Measurements from ENCODE around the gene LMX1B.
A peak's percentile ranks its signal among the peaks of the same experiment; 100 is the strongest.
"Not testable (repeated sequence)": the region's sequence is repeated elsewhere in the genome, so short reads cannot be mapped to it uniquely, and the experiment has no call there.

Gene LMX1B

DNA sequence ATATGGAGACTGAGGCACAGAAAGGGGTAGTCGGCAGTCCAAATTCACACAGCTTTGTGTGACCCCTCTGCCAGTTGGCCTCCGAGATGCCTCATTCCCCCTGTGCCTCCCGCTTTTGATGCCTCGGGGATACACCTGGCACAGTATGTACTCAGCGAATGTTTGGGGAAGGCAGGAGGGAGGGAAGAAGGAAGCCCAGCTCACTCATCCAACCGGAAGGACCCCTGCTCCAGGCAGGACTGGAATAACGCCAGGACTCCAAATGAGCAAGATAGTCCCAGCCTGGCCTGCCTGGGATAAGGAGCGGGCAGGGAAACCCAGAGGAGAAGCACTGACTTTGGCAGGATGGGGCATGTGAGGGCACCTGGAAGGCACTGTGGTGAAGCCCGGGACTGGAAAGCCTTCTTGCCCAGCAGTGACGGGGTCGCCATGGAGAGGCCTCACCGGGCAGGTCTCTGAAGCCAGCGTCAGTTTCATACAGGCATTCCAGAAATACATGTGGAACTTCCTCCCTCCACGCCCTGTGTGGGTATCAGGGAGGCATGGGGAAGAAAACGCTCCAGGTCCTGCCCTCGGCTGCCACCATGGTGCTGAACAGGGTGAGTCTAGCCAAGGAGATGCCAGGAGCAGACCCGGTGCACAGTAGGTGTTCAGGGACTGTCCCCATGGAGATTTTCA lies 20.3 kb downstream of the LMX1B start:
- DNase-seq (ENCODE audit: low read depth): no peak

DNA sequence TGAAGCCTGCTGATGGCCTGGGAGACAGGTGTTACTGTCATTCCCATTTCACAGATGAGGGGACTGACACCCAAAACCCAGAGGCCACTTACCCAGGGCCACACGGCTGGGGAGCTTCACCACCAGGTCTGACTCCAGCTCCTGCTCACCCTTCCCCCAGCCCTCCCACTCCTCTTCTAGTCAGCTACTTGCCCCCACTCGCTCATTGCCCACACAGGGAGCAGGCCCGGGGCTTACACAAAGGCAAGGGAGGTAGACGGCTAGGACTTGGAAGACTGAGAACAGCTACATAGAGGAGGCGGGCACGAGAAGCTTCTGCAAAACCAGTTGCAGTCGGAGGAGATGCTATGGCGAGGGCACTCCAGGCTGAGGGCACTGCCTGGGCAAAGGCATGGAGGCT lies 21.3 kb downstream of the LMX1B start:
- no peak for DNase-seq (ENCODE audit: low read depth)

DNA sequence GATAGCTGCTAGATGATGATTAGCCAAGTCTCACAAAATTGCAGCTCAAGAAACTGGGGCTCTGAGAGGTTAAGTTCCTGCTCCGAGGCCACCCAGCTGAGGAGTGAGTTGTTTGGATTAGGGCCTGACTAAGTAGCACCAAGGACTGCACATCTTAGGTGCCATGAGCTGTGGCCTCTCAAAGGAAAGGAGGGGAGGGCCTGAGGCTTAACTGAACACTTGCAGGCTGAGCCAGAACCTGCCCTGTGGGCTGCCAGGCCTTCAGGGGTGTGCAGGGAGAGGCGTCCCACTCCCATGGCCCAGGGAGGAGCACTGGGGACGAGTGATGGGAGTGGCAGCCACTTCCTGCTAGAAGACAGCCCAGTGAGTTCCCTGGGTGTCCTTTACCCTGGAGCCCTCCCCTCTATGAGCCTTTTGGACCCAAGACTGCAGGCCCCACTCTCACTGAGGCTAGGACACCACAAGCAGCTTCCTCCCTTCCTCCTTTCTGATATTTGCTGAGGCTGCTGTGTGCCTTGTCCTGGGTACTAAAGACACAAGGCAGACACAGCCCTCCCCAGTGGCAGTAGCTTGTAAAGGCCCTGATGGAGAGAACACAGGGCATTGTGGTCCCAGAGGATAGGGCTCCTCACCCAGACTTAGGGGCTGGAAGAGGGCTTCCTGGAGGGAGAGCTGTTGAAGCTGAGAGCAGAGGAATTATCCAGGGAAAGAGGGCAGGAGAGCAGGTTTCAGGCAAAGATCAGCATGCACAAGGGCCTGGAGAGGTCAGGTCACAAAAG lies 22.1 kb downstream of the LMX1B start:
- no peak for DNase-seq (ENCODE audit: low read depth)

DNA sequence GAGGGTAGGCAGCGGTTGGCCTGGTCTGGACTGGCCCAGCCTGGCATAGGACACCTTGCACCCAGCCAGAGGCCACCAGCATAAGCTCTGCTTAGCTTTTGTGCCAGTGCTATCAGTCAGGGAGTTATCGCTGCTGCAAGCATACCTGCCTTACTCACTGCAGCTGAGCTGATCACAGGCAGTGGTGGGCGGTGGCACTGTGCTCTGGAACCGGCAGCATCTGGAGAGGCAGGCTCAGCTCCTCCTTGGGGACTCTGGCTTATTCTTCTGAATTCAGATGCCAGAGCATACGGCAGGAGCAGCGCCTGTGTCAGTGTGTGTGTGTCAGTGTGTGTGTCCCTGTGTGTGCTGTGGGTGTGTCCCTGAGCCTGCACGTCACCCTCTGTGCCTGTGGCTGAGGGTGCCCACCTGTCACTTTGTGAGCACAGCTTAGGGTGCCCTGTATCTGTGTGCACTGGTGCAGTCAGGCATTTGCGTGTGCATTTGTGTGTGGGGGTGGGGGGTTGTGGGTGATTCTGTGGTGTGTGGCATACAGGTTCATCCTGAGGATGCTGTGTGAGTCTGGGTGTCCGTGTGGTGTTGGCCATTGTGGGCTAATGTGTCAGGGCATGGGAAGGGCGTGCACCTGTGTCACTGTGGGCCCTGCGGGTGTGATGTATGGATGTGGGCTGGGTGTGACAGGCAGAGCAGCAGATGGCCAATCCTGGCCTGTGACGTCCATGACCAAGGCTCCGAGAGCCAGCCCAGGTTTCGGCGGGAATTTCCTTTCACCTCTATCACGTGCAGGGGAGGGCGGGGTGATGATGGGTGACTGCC lies 23.5 kb downstream of the LMX1B start:
- DNase-seq (ENCODE audit: low read depth): no peak

DNA sequence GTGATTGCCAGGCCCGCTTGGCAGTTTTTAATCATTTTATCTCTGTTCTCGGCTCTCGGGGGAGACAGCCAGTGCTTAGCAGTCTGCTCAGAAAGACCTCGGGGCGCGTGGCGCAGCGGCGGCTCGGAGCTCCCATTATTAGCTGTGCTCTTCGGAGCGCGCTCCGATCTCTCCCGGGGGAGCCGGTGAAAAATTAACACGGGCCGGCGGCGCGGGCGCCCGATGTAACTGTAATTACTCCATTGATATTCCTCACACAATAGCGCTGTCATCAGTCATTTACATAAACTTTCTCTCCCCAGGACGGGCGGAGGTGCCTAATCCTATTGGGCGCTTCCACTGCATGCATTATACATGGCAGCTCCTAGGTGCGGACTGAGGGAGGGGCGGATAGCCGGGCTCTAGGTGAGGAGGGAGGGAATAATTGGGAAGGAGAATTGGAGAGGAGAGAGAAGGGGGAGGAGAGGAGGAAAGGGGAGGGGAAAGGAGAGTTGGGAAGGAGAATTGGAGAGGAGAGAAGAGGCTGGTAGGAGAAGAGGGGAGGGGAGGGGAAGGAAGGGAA lies 24.9 kb downstream of the LMX1B start:
- DNase-seq (ENCODE audit: low read depth): no peak

GRCh38 chr9:126639318-126640000 lies 25.7 kb downstream of the LMX1B start:
- DNase-seq (ENCODE audit: low read depth): no peak

- DNase-seq (ENCODE audit: low read depth): no peak
Observed at GRCh38 chr9:126641118-126641851, 27.6 kb downstream of the LMX1B start.

DNA sequence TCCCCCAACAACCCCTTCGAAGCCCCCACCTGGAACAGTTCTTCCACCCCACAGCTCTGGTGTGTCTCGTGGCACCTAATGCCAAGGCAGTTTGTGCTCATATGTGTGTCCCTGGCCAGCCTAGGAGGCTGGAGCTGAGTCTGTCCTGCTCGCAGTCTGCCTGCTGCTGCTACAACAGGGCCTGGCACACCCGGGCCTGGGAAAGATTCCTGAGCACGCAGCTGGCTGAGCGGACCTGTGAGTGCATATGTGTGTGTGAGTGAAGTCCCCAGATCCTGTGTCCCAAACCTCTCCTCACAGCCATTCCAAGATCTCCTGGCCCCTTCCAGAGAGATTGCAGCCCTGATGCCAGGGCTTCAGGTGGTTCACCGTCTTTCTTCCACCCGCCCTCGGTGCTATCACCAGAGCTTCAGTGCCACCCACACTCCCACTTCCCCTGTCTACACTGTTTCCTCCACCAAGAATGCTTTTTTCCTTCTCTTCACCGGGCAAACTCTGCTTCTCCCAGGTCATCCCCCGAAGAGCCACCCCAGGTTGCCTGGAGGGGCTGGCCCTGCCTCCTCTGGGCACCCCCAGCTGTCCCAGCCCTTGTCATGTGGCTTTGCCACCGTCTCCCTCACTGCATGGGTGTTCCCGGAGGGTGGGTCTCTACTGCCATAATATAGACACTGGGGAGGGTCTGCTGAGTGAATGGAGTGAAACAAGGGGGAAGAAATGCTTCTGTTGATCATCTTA lies 28.4 kb downstream of the LMX1B start:
- no peak for DNase-seq (ENCODE audit: low read depth)

GRCh38 chr9:126642839-126643238 lies 29.1 kb downstream of the LMX1B start:
- no peak for DNase-seq (ENCODE audit: low read depth)

DNA sequence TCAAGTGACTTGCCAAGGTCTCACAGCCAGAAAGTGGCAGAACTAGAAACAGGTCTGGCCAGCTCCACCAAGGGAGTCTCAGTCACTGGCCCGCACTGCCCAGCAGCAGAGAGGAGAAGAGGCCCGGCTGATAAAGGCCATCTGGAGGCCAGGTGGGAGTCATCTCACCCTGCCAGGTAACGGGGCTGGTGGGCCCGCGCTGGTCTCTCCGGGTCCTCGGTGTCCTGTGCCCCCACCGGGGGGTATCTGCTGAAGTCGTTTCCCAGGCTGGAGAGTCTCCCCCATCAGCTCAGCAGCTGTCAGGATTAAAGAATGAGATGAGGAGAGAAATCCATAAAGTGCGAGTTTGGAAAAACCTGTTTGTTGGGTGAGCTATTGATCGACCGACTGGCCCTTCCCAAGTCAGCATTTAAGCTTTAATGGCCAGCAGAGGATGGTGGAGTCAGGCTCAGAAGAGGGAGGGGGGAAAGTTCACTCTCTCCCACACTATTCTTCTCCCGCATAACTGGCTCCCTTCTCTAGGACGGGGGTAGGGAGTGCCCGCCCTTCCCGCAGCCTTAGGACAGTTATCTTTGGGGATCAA lies 30.3 kb downstream of the LMX1B start:
- DNase-seq (ENCODE audit: low read depth): no peak

DNA sequence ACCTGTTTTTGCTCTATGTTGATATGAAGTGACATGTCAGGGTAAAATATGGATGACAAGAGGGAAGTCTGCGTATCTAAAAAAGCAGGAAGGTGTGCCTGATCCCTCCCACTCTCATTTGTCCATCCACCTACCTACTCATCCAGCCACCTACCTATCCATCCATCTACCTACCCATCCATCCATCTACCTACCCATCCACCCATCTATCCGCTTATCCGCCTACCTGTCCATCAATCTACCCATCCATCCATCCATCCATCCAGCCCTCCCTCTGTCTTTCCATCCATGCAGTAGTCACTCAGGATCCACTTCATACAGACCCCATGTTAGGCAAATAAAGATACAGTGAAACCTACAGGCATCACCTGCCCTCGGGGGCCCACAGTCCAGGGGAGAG lies 32.4 kb downstream of the LMX1B start:
- DNase-seq (ENCODE audit: low read depth): no peak

GRCh38 chr9:126647585-126648411 lies 34.1 kb downstream of the LMX1B start:
- DNase-seq (ENCODE audit: low read depth): no peak

DNA sequence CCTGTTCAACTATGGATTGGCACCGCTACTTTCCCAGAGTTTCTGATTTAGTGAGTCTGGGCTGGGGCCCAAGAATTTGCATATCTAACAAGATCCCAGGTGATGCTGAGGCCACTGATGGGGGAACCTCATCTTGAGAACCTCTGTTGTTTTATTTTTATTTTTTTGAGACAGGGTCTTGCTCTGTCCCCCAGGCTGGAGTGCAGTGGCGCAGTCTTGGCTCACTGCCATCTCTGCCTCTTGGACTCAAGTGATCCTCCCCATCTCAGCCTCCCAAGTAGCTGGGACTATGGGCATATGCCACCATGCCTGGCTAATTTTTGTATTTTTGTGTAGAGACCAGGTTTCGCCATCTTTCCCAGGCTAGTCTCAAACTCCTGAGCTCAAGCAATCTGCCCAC lies 35.7 kb downstream of the LMX1B start:
- no peak for DNase-seq (ENCODE audit: low read depth)

DNA sequence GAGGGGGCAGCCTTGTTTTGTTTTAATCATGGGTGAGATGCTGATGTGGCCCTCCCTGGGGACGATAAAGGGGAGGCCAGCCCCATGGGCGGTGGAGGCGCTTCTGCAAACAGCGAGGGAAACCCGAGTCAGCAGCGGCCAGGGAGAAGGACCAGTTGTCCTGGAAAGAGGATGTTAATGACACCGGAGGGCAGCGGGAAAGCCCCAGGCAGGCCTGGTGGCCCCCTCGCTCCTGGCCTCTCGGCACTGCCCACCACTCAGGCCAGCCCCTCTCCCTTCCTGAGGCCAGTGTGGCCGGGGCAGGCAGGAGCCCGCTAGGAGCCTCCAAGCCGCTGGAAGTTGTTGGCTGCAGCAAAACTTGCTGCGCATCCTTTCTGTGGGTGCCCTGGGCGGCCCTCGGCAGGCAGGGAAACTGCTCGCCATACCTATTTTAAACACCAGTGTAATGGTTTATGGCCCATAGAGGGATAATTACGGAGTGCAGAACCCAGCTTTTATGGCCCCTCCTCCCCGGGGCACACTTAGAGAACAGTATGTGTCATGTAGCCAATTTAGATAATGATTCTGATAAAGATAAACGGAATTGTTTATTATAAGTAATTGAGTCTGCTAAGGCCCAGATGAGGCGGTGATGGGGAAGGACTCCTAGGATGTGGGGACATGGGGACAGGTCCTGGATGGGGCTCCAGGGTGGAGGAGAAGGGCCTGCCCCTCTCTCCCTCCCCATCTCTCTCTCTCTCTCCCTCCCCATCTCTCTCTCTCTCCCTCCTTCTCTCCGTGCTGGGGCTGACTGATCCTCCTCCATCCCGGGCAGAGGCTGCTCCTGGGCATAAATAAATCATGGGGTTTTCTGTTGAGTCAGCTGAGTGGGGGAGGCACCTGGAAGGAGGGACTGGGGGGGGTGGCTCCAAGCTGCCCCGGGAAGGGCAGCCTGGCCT lies 36.9 kb downstream of the LMX1B start:
- DNase-seq (ENCODE audit: low read depth): peak; percentile 43

- no peak for DNase-seq (ENCODE audit: low read depth)
Observed at GRCh38 chr9:126652140-126652582, 38.4 kb downstream of the LMX1B start.

GRCh38 chr9:126654124-126654523 lies 40.4 kb downstream of the LMX1B start:
- no peak for DNase-seq (ENCODE audit: low read depth)

DNA sequence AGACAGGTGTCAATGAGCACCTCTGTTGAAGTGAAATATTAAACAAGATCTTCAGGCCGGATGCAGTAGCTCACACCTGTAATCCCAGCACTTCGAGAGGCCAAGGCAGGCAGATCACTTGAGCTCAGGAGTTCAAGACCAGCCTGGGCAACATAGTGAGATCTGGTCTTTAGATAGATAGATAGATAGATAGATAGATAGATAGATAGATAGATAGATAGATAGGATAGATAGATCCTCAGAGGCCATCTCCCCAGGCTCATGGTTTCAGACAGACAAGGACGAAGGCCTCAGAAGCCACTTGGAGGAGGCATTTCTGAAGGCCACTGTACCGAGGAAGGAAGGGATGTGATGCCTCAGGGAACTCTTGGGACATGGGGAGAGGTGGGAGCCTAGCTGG lies 42.5 kb downstream of the LMX1B start:
- not testable (repeated sequence) for DNase-seq (ENCODE audit: low read depth)

DNA sequence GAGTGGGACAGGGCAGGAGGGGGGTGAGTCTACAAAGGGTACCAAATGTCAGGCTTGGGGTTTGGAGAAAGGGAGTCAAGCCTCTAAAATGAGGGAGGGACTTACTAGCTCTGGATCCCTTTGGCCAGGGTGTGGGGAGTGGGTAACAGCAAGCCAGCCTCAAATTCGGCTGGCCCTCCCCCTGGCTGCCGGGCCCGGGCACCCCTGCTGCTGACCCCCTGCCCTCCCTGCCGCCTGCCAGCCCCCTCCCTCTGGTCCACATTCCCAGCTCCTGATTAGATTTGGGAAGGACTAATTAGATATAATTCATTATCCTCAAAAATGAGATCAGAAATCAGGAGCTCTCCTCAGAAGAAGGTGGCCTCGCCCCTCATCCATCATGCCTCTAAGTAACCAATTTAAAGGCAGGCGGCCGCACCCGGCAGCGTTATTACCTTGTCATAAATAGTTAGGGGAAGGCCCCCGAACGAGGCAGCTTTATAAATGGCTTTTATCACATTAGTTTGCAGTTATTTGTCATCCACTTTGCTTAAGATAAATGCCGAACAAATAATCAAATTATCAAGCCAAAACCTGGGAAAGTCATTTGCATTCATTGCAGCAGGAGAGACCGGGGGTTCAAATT lies 44.6 kb downstream of the LMX1B start:
- no peak for DNase-seq (ENCODE audit: low read depth)

Data from amniotic epithelial cell (primary cell).